ENCODE data around the gene KDM5B.

The KDM5B gene

DNA sequence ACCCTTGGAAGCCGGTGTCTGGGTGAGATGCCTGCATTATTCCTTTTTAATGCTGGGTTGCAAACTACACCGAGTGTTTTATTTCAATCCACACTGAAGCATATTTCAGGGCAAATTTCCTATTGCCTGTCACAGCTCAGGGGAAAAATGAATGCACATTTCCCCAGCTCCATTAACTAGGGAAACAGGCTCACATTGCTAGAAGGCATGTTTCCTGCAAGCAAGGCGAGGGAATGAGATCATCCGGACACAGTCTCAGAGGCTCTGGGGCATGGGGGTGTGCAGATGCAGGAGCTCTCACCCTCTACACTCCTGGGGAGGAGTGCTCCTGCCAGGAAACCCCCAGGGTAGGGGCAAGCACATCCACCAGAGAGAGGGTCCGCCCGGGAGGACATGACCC lies 122.6 kb downstream of the KDM5B start:
- TF ChIP-seq, protein P1, sequence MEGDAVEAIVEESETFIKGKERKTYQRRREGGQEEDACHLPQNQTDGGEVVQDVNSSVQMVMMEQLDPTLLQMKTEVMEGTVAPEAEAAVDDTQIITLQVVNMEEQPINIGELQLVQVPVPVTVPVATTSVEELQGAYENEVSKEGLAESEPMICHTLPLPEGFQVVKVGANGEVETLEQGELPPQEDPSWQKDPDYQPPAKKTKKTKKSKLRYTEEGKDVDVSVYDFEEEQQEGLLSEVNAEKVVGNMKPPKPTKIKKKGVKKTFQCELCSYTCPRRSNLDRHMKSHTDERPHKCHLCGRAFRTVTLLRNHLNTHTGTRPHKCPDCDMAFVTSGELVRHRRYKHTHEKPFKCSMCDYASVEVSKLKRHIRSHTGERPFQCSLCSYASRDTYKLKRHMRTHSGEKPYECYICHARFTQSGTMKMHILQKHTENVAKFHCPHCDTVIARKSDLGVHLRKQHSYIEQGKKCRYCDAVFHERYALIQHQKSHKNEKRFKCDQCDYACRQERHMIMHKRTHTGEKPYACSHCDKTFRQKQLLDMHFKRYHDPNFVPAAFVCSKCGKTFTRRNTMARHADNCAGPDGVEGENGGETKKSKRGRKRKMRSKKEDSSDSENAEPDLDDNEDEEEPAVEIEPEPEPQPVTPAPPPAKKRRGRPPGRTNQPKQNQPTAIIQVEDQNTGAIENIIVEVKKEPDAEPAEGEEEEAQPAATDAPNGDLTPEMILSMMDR (conservative IDR thresholded peaks at IDR 0.05; ENCODE audit: low read length), result no peak
- no peak for DNase-seq (ENCODE audit: low read depth)
- no peak overlapping the region for H3K4me3 ChIP-seq (ENCODE audit: low read length)

DNA sequence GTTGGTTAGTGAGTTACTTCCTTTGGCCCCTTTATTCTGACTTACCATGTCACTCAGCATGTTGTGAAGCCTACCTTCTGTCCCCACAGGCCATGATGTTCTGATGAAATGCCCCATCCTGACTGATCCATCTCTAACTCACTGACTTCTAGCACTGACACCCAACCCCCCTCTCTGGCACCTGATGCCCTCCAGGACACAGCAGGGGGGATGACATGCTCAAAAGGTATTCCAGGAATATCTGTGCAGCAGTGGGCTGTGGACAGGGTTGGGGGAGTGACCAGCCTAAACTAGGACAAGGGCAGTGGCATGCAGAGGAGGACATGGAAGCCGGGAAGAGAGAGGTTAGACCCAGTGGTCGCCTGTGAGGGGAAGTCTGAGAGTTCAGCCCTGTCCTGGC lies 123.5 kb downstream of the KDM5B start:
- DNase-seq (ENCODE audit: low read depth), result no peak
- H3K4me3 ChIP-seq (ENCODE audit: low read length), result no peak overlapping the region
- TF ChIP-seq, protein P1 (conservative IDR thresholded peaks at IDR 0.05; ENCODE audit: low read length), result no peak

DNA sequence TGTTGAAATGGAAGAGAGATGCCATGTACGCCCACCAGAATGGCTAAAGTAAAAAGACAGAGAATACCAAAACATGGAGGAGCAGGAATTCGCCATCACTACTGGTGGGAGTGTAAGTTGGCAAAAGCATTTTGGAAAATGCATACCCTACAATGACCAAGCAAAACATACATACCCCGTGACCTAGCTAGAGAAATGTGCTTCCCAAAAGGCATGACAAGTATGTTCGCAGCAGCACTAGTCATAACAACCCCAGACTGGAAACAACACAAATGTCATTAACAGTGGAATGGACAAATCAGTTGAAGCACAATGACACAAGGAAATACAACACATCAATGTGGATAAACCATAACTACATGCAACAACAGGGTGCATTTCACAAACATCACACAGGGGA lies 125.2 kb downstream of the KDM5B start:
- DNase-seq (ENCODE audit: low read depth), result no peak
- TF ChIP-seq, protein P1 (conservative IDR thresholded peaks at IDR 0.05; ENCODE audit: low read length), result no peak
- H3K4me3 ChIP-seq (ENCODE audit: low read length), result no peak overlapping the region

DNA sequence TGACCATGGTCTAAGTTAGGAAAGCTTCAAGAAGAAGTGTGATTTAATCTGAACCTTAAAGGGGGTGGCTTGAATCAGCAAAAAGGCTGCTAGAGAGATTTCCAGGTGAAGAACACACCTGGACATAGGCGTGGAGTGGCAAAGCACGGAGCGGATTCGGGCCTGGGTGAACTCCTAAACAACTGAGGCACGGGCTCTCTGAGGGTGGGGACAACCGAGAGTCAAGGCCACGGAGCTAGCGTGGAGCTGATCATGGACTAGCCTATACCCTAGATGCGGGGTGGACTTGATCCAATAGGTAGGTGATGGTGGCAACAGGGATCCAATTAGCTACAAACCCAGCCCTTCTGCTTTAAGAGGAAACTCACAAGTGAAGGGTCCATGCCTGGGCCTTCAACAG lies 125.7 kb downstream of the KDM5B start:
- TF ChIP-seq, protein P1 (conservative IDR thresholded peaks at IDR 0.05; ENCODE audit: low read length), result no peak
- DNase-seq (ENCODE audit: low read depth), result no peak
- H3K4me3 ChIP-seq (ENCODE audit: low read length), result no peak overlapping the region

DNA sequence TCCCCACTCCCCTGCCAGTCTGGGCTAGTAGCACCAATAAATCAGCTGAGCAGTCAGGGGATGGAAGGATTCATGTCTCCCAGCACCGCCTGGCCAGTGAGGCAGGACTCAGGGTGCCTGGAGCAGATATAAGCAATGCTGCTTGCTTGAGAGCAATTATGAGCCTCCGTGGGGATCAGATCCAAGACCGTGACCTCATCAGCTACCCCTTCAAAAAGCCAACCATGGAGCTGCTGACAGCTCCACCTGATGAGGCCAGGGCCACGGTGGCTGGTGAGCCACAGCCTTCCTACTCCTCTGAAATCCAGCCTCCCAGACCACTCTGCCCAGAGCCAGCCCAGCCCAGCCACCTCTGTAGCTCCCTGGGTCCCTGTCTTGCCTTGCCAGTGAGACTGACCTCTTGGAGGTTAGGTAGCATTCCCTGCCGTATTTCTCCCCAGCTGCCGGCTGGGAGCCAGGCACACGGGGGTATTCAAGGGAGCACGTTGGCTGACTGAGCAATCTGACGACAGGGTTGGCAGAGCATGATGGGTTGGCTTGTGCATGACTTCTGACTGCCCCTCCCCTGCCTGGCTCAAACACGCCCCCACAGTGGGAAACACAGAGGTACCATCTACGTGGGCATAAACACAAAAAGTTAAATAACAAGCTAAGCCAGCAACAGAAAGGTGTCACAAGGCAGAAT lies 126.3 kb downstream of the KDM5B start:
- H3K4me3 ChIP-seq (ENCODE audit: low read length), result no peak overlapping the region
- TF ChIP-seq, protein P1 (conservative IDR thresholded peaks at IDR 0.05; ENCODE audit: low read length), result no peak
- no peak for DNase-seq (ENCODE audit: low read depth)

DNA sequence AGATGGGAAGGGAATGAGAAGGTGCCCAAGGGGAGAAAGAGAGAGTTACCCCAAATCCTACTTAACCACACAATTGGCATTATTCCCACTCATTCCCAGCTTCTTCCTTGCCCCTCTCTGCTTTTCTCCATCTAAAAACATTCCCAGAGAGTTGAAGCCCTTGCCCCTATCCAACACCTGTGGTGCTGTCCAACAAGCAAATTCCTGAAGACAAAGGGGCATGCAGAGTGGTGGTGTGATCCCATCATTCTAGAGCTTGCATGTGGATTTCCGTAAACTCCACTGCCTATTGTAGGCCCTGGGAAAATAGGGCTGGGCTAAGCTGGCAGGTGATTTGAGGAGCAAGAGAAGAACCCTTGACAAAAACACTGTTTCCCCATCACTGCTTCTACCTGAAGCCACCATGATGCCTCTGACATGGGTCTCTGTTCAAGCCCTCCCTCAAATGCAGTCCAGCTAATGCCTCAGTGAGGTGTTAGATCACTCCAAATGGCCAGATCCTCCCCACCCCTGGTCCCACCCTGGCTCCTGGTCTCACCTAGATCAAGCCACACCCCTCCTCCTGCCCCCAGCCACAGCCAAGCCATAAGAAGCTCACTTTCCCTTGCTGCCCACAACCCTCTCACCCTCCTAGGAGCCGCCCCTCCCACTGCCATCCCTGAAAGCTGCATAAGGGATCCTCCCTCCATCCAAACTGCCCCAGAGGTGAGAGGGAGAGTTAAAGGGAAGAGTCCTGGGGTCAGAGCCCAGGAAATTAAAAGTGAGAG lies 127.5 kb downstream of the KDM5B start:
- DNase-seq (ENCODE audit: low read depth), result no peak
- TF ChIP-seq, protein P1 (conservative IDR thresholded peaks at IDR 0.05; ENCODE audit: low read length), result no peak

More for the DNA sequence above, 127.5 kb downstream of the KDM5B start:
- no peak overlapping the region for H3K4me3 ChIP-seq (ENCODE audit: low read length)

Measured in AG10803 (cell line).